Measurements from ENCODE around the gene CNN2.

The CNN2 gene

GRCh38 chr19:1062387-1063029, 36.1 kb downstream of the CNN2 start:
- no peak for TF ChIP-seq POLR2A (IDR thresholded peaks at IDR 0.05; ENCODE audit: low read depth, low read length)
- no peak for FAIRE-seq

GRCh38 chr19:1063030-1063908, 36.9 kb downstream of the CNN2 start:
- no peak for FAIRE-seq
- no peak for TF ChIP-seq POLR2A (IDR thresholded peaks at IDR 0.05; ENCODE audit: low read depth, low read length)
- DNase-seq (ENCODE audit: insufficient read length, low spot score), result no peak

More at GRCh38 chr19:1062387-1063029, 36.1 kb downstream of the CNN2 start:
- DNase-seq (ENCODE audit: insufficient read length, low spot score), result no peak

- no peak for FAIRE-seq
- no peak for DNase-seq (ENCODE audit: insufficient read length, low spot score)
- no peak for TF ChIP-seq POLR2A (IDR thresholded peaks at IDR 0.05; ENCODE audit: low read depth, low read length)
These were observed 37.7 kb downstream of the CNN2 start for GRCh38 chr19:1063909-1064660.

GRCh38 chr19:1064661-1065605, 38.5 kb downstream of the CNN2 start:
- FAIRE-seq (no peak), DNase-seq (ENCODE audit: insufficient read length, low spot score) (peak; percentile 86)
- no peak for TF ChIP-seq POLR2A (IDR thresholded peaks at IDR 0.05; ENCODE audit: low read depth, low read length)

GRCh38 chr19:1065606-1066109, 39.2 kb downstream of the CNN2 start:
- FAIRE-seq, result no peak
- DNase-seq (ENCODE audit: insufficient read length, low spot score), result peak; percentile 60

GRCh38 chr19:1066251-1066747, 39.9 kb downstream of the CNN2 start:
- no peak for FAIRE-seq
- no peak for DNase-seq (ENCODE audit: insufficient read length, low spot score)
- no peak for TF ChIP-seq POLR2A (IDR thresholded peaks at IDR 0.05; ENCODE audit: low read depth, low read length)

More at GRCh38 chr19:1065606-1066109, 39.2 kb downstream of the CNN2 start:
- TF ChIP-seq POLR2A (IDR thresholded peaks at IDR 0.05; ENCODE audit: low read depth, low read length), result 0 out of 2 replicates have a peak, but pooled peaks have one; percentile 13

- no peak for FAIRE-seq
- TF ChIP-seq POLR2A (IDR thresholded peaks at IDR 0.05; ENCODE audit: low read depth, low read length), result no peak
- DNase-seq (ENCODE audit: insufficient read length, low spot score), result no peak
These were observed 40.4 kb downstream of the CNN2 start, which contains the start of gene ARHGAP45 for GRCh38 chr19:1066748-1067340. TSS of gene ARHGAP45 (plus strand) at chr19:1067167. CDS start at chr19:1067406, 239 bp downstream.

GRCh38 chr19:1067341-1067957, 41.0 kb downstream of the CNN2 start:
- DNase-seq (ENCODE audit: insufficient read length, low spot score), result no peak
- FAIRE-seq, result no peak
- TF ChIP-seq POLR2A (IDR thresholded peaks at IDR 0.05; ENCODE audit: low read depth, low read length), result no peak

GRCh38 chr19:1068009-1069001, 41.9 kb downstream of the CNN2 start:
- TF ChIP-seq POLR2A (IDR thresholded peaks at IDR 0.05; ENCODE audit: low read depth, low read length), result no peak
- DNase-seq (ENCODE audit: insufficient read length, low spot score) (no peak), FAIRE-seq (no peak)

GRCh38 chr19:1069009-1069779, 42.8 kb downstream of the CNN2 start:
- FAIRE-seq (no peak), DNase-seq (ENCODE audit: insufficient read length, low spot score) (no peak)
- TF ChIP-seq POLR2A (IDR thresholded peaks at IDR 0.05; ENCODE audit: low read depth, low read length), result no peak
